ENCODE results near the gene TMEM131. TPM values are rescaled to one million over a fixed set of nuclear protein-coding genes. Genes with fewer than 3 reads are reported as not detected.
"Not testable (repeated sequence)": the region's sequence is repeated elsewhere in the genome, so short reads cannot be mapped to it uniquely, and the experiment has no call there.

The TMEM131 gene
- polyA plus RNA-seq, 3 donors: 7.1 to 11.0 (median 10.6) TPM

DNA sequence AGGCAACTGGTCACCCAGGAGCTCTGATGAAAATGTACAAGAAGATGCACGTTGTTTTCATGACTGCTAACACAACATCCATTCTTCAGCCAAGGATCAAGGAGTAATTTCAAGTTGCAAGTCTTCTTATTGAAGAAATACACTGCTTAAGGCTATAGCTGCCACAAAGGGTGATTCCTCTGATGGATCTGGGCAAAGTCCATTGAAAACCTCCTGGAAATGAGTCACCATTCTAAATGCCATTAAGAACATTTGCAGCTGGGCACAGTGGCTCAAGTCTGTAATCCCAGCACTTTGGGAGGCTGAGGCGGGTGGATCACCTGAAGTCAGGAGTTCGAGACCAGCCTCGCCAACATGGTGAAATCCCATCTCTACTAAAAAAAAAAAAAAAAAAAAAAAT is 142.7 kb downstream of the TMEM131 start:
- WGBS, 3 donors: 96 to 99% (median 99%) methylated on average over 4 of the region's 4 CpGs
- not testable (repeated sequence) for H3K27ac ChIP-seq (ENCODE audit: low read depth, low read length)

DNA sequence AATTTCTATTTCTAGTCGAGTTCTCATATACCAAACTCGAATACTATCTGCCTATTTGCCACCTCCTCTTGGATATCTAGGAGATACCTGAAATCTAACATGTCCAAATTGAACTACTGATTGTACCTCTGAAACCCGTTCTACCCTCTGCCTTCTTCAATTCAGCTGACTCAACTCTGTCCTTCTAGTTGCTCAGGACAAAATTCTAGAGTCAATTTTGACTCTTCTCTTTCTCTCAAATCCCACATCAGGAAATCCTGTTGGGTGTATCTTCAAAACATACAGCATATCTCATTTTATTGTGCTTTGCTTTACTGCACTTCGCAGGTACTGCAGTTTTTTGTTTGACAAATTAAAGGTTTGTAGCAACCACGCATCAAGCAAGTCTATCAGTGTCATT is 144.6 kb downstream of the TMEM131 start:
- 81 to 96% (median 95%) methylated on average over 5 of the region's 5 CpGs for WGBS, 3 donors
- no peak overlapping the region for H3K27ac ChIP-seq (ENCODE audit: low read depth, low read length)

GRCh38 chr2:97849881-97850528 is 145.7 kb downstream of the TMEM131 start:
- WGBS, 3 donors: 74 to 94% (median 94%) methylated on average over 3 of the region's 3 CpGs

DNA sequence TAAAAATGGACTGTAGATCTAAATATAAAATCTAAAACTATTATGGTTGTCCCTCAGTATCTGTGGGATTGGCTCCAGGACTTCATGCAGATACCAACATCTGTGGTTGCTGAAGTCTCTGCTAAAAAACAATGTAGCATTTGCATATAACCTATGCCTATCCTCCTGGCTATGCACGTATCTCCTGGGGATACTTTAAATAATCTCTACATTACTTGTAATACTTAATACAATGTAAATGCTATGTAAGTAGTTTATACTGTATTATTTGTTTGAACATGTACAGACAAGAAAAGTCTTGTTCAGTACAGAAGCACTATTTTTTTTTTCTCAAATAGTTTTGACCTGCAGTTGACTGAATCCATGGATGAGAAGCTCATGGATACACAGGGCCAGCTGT is 147.4 kb downstream of the TMEM131 start:
- H3K27ac ChIP-seq (ENCODE audit: low read depth, low read length): no peak overlapping the region
- WGBS, 3 donors: 94 to 100% (median 98%) methylated on average over 1 of the region's 1 CpG

More at GRCh38 chr2:97849881-97850528, 145.7 kb downstream of the TMEM131 start:
- no peak overlapping the region for H3K27ac ChIP-seq (ENCODE audit: low read depth, low read length)

DNA sequence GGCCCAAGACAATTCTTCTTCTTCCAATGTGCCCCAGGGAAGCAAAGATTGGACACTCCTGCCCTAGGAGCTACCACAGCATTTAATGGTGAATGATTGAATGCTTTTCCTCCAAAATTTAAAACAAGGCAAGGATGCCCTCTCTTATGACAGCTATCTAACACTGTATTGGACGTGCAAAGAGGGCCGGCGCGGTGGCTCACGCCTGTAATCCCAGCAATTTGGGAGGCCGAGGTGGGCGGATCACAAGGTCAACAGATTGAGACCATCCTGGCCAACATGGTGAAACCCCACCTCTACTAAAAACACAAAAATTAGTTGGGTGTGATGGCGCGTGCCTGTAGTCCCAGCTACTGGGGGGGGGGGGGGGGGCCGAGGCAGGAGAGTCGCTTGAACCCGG is 149.0 kb downstream of the TMEM131 start:
- not testable (repeated sequence) for H3K27ac ChIP-seq (ENCODE audit: low read depth, low read length)
- 98 to 100% (median 99%) methylated on average over 11 to 12 of the region's 12 CpGs for WGBS, 3 donors

GRCh38 chr2:97845818-97846217 is 149.9 kb downstream of the TMEM131 start:
- 79 to 93% (median 80%) methylated on average over 6 of the region's 6 CpGs for WGBS, 3 donors
- no peak overlapping the region for H3K27ac ChIP-seq (ENCODE audit: low read depth, low read length)

- WGBS, 3 donors: 62 to 86% (median 66%) methylated on average over 4 of the region's 4 CpGs
- no peak overlapping the region for H3K27ac ChIP-seq (ENCODE audit: low read depth, low read length)
Measured at GRCh38 chr2:97845133-97845532, 150.6 kb downstream of the TMEM131 start.

DNA sequence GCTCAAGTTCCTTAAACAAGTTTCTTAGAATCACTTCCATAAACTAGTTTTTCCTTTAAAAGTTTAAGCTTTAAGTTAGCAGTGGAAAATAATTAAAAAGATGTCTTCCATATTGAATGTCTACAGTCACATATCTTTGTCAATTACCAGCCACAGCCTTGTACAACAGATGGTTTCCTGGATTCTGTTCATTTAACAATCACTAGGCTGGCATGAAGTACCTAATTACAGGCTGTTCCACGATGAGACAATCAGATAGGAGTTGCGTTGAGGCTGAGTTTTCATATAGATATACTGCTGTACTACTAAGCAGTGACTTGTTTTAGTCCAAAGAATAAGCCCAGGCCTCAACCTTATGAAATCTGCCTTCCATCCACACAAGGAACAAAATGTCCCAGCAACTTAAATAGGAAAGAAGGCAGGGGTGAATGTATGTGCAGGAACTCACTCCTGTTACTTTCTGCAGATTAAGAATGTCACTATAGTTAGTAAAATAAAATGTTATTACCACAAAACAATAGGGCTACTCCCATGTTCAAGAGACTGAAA is 151.4 kb downstream of the TMEM131 start:
- H3K27ac ChIP-seq (ENCODE audit: low read depth, low read length): no peak overlapping the region
- 42 to 52% (median 50%) methylated on average over 2 of the region's 2 CpGs for WGBS, 3 donors

GRCh38 chr2:97840198-97840597 is 155.6 kb downstream of the TMEM131 start:
- no peak overlapping the region for H3K27ac ChIP-seq (ENCODE audit: low read depth, low read length)
- 73 to 90% (median 84%) methylated on average over 6 of the region's 6 CpGs for WGBS, 3 donors

DNA sequence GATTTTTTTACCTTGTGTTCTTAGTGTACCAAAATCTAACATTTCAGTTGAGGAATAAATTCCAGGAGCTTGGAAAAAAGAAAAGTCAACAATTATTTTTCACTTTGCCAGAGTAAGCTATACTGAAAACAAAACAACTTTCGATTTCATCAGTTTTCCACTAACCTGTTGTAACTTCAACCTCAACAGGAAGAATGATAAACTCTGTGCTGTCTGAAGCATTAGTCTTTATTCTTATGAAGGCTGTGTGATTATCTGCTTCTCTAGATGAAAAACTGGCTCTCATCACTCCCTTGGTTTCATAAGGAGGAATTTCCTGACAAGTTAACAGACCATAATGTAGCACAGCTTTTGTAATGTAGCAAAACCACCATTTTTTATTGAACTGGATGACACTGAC is 161.1 kb downstream of the TMEM131 start:
- 51 to 88% (median 55%) methylated on average over 1 of the region's 1 CpG for WGBS, 3 donors
- H3K27ac ChIP-seq (ENCODE audit: low read depth, low read length): no peak overlapping the region

GRCh38 chr2:97831121-97831520 is 164.6 kb downstream of the TMEM131 start:
- 67 to 72% (median 69%) methylated on average over 2 of the region's 2 CpGs for WGBS, 3 donors
- H3K27ac ChIP-seq (ENCODE audit: low read depth, low read length): no peak overlapping the region

DNA sequence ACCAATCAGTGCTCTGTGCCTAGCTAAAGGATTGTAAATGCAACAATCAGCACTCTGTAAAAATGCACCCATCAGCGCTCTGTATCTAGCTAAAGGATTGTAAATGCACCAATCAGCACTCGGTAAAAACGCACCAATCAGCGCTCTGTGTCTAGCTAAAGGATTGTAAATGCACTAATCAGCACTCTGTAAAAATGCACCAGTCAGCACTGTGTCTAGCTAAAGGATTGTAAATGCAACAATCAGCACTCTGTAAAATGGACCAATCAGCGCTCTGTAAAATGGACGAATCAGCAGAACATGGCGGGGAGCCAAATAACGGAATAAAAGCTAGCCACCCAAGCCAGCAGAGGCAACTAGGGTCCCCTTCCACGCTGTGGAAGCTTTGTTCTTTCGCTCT is 166.5 kb downstream of the TMEM131 start:
- WGBS, 3 donors: 96 to 98% (median 97%) methylated on average over 10 of the region's 10 CpGs
- H3K27ac ChIP-seq (ENCODE audit: low read depth, low read length): not testable (repeated sequence)

- WGBS, 3 donors: 93 to 98% (median 97%) methylated on average over 19 of the region's 19 CpGs
- H3K27ac ChIP-seq (ENCODE audit: low read depth, low read length): not testable (repeated sequence)
Measured at GRCh38 chr2:97827013-97827412, 168.7 kb downstream of the TMEM131 start.

GRCh38 chr2:97826266-97826847 is 169.4 kb downstream of the TMEM131 start:
- not testable (repeated sequence) for H3K27ac ChIP-seq (ENCODE audit: low read depth, low read length)
- 42 to 97% (median 62%) methylated on average over 3 of the region's 3 CpGs for whole genome bisulfite sequencing, 3 donors

DNA sequence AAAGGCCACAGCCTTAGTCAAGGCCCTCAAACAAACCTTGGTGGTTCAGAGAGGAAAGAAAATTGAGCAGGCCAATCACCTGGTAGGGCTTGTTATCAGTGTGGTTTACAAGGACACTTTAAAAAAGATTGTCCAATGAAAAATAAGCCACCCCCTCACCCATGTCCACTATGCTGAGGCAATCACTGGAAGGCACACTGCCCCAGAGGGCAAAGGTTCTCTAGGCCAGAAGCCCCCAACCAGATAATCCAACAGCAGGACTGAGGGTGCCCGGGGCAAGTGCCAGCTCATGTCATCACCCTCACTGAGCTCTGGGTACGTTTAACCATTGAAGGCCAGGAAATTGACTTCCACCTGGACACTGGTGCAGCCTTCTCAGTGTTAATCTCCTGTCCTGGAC is 171.7 kb downstream of the TMEM131 start:
- 70 to 96% (median 90%) methylated on average over 2 of the region's 2 CpGs for WGBS, 3 donors
- not testable (repeated sequence) for H3K27ac ChIP-seq (ENCODE audit: low read depth, low read length)

DNA sequence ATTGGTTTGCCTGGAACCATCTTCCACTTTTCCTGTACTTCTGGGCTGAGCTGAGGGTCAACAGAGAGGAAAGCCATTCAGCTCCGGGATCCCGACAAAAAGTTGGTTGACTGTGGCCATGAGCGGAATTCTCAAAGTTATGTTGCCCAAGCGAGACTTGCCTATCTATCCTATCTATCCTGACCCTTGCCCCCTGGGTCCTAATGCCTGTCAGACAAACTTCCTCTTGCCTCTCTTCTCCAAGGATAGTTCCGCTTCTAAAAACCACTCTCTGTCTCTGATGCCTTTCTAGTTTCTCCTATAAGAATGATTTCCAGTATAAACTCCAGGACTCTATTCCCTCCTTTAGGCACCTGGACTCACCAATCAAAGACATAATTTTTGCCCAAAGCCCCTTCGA is 173.9 kb downstream of the TMEM131 start:
- WGBS, 3 donors: 94 to 98% (median 97%) methylated on average over 6 of the region's 6 CpGs
- H3K27ac ChIP-seq (ENCODE audit: low read depth, low read length): not testable (repeated sequence)

GRCh38 chr2:97819754-97820153 is 176.0 kb downstream of the TMEM131 start:
- 71 to 85% (median 85%) methylated on average over 6 of the region's 6 CpGs for WGBS, 3 donors
- no peak overlapping the region for H3K27ac ChIP-seq (ENCODE audit: low read depth, low read length)

DNA sequence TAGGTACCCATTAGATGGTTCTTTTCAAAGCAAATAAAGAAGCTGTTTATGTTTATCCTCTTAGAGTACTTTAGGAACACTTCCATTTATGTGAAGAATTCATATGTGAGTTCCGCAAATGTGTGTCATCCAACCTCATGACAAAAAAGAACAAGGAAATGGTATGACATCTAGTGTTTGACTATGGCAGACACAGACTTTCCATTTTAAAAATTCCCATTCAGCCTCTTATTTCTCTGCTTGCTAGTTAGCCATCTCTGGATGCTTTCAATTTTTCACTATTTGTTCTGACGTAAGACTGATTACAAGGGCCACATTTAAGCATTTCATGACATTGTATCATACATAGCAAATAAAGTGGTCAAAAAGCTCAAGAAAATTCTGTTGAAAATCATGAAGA is 179.3 kb downstream of the TMEM131 start:
- WGBS, 3 donors: 95 to 99% (median 98%) methylated on average over 2 of the region's 2 CpGs

DNA sequence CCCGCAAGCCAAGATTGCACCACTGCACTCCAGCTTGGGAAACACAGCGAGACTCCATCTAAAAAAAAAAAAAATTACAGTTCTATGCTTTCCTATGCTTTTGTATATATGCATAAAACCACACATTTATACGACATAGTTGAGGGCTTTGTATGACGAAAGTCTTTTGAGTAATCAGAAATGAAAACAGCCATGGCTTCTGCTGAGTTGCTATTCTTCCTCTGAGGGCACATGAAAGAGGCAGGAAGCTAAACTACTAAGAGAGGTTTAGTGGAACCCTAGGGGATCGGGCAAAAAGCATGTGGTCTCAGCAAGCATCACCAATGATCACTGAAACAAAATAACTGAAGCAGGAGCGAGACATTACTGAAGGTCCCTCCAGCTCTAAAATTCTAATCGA is 182.8 kb downstream of the TMEM131 start:
- H3K27ac ChIP-seq (ENCODE audit: low read depth, low read length): no peak overlapping the region
- WGBS, 3 donors: 76 to 90% (median 80%) methylated on average over 7 of the region's 7 CpGs

More for the DNA sequence above, 179.3 kb downstream of the TMEM131 start:
- no peak overlapping the region for H3K27ac ChIP-seq (ENCODE audit: low read depth, low read length)

- 86 to 92% (median 91%) methylated on average over 4 of the region's 4 CpGs for WGBS, 3 donors
- no peak overlapping the region for H3K27ac ChIP-seq (ENCODE audit: low read depth, low read length)
Measured at GRCh38 chr2:97808816-97809215, 186.9 kb downstream of the TMEM131 start.

Data from adipose tissue (tissue), 3 donors.